Adipocyte (in vitro differentiated cells): Measurements from ENCODE around the gene SNRPB.
A peak's percentile ranks its signal among the peaks of the same experiment; 100 is the strongest.

Experiments used
- DNase-seq: peaks from one replicate; pipeline ENCODE4 v3.0.0-alpha.2; 2015; ENCODE audit warnings: low read depth
- H3K27me3 ChIP-seq: replicated peaks from 2 replicates; pipeline ENCODE4 v1.7.0; 2013; ENCODE audit warnings: mild to moderate bottlenecking, low read length, moderate library complexity; ENCODE audit not compliant: control insufficient read depth, insufficient read depth
- H3K36me3 ChIP-seq: 2 replicates; pipeline ENCODE4 v1.7.0; 2013; ENCODE audit warnings: low read length, mild to moderate bottlenecking, moderate library complexity; ENCODE audit not compliant: control insufficient read depth, insufficient read depth, severe bottlenecking
- H3K4me1 ChIP-seq: 2 replicates; pipeline ENCODE4 v1.7.0; 2013; ENCODE audit warnings: mild to moderate bottlenecking, low read length, moderate library complexity; ENCODE audit not compliant: control insufficient read depth, insufficient read depth
- H3K4me3 ChIP-seq: 2 replicates; pipeline ENCODE4 v1.7.0; 2013; ENCODE audit warnings: mild to moderate bottlenecking, low read length, moderate library complexity
- H3K9ac ChIP-seq: 2 replicates; pipeline ENCODE4 v1.7.0; 2013; ENCODE audit warnings: mild to moderate bottlenecking, low read length, moderate library complexity
- H3K9me3 ChIP-seq: 2 replicates; pipeline ENCODE4 v1.7.0; 2013; ENCODE audit warnings: mild to moderate bottlenecking, low read length, moderate library complexity; ENCODE audit not compliant: control insufficient read depth

SNRPB gene

DNA sequence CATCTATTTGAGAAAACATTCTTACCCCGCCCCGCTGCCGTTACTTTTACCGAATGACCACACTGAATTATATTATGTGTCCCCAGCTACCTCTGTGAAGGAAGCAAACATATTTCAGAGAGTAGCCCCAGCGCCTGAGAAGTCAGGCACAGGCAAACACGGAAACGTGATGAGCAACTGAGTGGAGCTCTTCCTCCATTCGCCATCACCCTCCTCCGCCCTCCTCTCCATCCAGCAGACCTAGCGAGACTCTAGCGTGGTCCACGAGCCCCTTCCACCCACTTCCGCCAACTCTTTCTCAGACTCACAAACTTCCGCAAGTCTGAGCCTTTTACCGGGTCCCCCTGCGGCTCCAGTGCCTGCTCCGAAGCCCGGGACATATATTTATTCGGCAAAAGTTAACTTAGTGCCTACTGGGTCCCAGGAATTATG lies 582 bp downstream of the SNRPB start:
- Histone ChIP-seq H3K36me3 (peaks cover 28% of the 10 kb centered on the region), H3K4me1 (peaks cover 24% of the 10 kb centered on the region), H3K27me3 (no peaks in the 10 kb centered on the region), H3K9me3 (no peaks in the 10 kb centered on the region), H3K9ac (peak overlapping the region; percentile 95), H3K4me3 (peak overlapping the region; percentile 93)
- peak; percentile 74 for DNase-seq

DNA sequence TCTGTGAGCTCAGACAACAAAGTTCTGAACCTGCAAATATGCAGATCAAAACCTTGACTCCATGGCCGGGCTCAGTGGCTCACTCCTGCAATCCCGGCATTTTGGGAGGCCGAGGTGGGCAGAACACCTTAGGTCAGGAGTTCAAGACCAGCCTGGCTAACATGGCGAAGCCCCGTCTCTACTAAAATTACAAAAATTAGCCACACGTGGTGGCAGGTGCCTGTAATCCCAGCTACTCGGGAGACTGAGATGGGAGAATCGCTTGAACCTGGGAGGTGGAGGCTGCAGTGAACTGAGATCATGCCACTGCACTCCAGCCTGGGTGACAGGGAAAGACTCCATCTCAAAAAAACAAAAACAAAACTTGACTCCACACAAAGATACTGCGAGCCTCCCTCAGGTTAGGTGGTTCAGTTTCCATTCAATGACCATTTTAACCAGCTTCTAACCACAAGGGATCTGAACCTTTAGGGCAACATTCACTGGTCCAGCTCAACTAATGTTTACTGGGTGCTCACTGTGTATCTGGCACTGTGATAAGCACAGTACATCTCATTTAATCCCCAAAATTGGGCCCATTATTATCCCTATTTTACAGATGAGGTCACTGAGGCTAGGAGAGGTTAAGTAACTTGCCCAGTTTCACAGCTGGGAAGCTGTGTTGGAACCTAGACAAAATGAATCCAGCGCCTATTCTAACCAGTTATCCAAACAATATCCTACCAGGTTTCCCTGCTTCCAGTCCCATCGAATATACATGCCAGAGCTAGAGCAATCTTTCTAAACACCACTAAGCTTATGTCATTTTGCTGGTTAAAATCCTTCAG lies 1.8 kb downstream of the SNRPB start:
- peak overlapping the region; percentile 95 for H3K9ac ChIP-seq
- H3K27me3 ChIP-seq, result no peaks in the 10 kb centered on the region

DNA sequence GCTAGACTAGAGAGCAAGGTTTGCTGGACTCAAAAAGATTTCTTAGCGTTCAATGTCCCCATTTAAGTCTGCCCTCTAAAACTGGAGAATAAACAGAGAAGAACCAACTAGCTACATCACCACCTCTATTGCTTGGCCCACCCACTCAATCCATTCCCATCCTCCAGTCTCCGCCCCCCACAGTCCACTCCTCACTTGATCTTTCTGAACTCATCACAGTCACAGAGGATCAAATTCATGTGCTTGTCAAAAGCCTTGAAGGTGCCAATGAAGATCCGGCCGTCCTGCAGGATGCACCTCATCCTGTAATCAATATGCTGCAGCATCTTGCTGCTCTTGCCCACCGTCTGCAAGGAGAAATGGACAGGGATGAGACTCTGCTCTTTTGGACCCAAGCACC lies 3.2 kb downstream of the SNRPB start:
- peaks cover 54% of the 10 kb centered on the region for H3K36me3 ChIP-seq
- H3K27me3 ChIP-seq, result no peaks in the 10 kb centered on the region
- peaks cover 24% of the 10 kb centered on the region for H3K4me1 ChIP-seq
- DNase-seq, result no peak
- H3K4me3 ChIP-seq, result no peak overlapping the region
- H3K9me3 ChIP-seq, result no peaks in the 10 kb centered on the region
- H3K9ac ChIP-seq, result no peak overlapping the region

More for the DNA sequence above, 1.8 kb downstream of the SNRPB start:
- H3K4me3 ChIP-seq, result peak overlapping the region; percentile 93
- DNase-seq, result peak; percentile 20
- H3K9me3 ChIP-seq, result no peaks in the 10 kb centered on the region
- peaks cover 24% of the 10 kb centered on the region for H3K4me1 ChIP-seq
- H3K36me3 ChIP-seq, result peaks cover 40% of the 10 kb centered on the region

DNA sequence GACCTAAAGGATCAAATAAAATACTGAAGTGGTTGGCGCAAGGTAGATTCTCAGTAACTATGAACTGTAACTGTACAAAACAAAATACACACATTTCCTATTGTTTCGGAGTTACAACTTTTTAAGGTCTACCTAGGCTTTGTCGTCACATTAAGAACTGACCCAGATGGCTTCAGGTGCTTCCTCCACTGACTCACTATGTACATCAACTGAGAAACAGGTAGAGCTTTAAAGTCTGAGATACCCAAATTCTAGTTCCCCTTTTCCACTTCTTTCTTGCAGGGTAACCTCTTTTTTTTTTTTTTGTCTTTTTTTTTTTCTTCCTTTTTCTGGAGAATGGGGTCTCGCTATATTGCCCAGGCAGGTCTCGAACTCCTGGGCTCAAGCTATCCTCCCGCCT lies 5.5 kb downstream of the SNRPB start:
- no peak for DNase-seq
- H3K9me3 ChIP-seq, result no peaks in the 10 kb centered on the region
- no peak overlapping the region for H3K4me3 ChIP-seq
- H3K36me3 ChIP-seq, result peaks cover 77% of the 10 kb centered on the region
- no peak overlapping the region for H3K9ac ChIP-seq
- H3K4me1 ChIP-seq, result peaks cover 35% of the 10 kb centered on the region
- no peaks in the 10 kb centered on the region for H3K27me3 ChIP-seq

DNA sequence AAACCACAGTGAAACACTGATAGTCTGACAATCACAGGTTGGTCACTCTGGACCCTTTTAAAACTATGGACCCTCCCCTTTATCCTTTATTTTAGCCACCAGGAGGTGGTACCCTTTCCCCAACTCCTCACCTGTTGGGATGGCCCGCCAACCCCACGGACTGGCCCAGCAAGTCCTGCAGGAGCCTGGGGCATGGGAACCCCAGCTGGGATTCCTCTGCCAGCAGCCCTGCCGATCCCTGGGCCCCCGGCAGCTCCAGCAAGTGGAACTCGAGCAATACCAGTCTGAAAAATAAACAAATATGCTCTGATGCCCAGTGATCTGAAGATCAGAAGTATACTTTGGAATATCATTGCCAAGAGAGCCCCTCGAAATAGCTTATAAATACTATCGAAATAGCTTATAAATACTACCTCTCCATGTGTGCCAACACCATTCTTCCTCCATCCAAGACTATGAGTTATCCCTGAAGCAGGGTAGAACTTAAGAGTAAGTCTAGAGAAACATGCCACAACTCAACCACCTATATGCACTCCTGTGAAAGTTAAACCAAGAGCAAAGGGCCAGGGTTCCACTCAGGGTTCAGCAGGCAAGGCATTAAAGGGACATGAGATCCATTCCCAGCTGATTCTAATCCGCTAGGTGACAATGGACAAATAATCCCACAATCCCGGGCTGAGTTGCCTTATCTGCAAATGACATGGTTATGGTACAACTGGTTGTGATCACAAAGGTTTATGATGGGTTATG lies 6.8 kb downstream of the SNRPB start:
- Histone ChIP-seq H3K9ac (no peak overlapping the region), H3K9me3 (no peaks in the 10 kb centered on the region), H3K27me3 (no peaks in the 10 kb centered on the region), H3K4me3 (no peak overlapping the region), H3K36me3 (peaks cover 89% of the 10 kb centered on the region), H3K4me1 (peaks cover 29% of the 10 kb centered on the region)
- no peak for DNase-seq

DNA sequence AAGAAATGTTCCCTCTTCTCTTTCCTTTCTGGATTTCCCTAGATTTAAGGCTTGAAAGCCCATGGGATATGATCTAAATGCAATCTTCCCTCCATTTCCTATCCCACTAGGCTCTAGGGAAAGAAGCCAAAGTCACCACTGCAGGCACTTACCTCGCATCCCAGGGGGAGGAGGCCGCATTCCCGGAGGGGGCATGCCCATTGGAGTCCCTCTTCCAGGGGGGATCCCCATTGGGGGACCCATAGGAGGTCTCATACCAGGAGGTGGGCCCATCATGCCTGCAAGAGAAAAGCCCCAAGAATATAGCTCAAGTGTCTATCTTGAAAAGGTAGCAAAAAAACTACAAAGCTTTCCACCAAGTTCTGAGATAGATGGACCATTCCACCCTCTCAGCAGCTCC lies 8.1 kb downstream of the SNRPB start:
- H3K9me3 ChIP-seq, result no peaks in the 10 kb centered on the region
- DNase-seq, result no peak
- H3K4me1 ChIP-seq, result peaks cover 16% of the 10 kb centered on the region
- no peak overlapping the region for H3K9ac ChIP-seq
- no peak overlapping the region for H3K4me3 ChIP-seq
- H3K36me3 ChIP-seq, result peaks cover 87% of the 10 kb centered on the region
- no peaks in the 10 kb centered on the region for H3K27me3 ChIP-seq

DNA sequence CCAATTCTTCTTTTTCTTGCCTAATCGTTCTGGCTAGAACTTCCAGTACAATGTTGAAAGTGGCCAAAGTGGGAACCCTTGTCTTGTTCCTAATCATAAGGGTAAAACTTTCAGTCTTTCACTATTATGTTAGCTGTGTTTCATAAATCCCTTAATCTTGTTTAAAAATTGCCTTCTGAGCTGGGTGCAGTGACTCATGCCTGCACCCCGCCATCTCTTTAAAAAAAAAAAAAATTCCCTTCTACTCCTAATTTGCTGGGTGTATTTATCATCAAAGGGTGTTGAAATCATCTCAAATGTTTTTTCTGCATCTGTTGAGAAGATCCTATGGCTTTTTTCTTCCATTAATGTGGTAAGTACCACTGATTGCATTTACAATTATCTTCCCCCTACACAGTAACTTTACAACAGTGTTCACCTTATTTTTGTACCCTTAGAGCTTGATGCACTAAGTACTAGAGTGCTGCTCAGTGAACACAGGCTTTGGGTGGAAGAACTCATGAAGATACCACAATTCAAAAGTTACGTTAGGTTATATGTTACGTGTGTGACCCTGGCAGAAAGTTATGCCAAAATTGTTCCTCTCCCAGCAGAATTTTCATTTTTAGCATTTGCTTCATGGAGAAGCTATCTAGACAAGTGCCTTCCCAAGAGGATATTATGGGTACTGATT lies 9.7 kb downstream of the SNRPB start:
- Histone ChIP-seq H3K36me3 (peaks cover 71% of the 10 kb centered on the region), H3K4me3 (no peak overlapping the region), H3K27me3 (no peaks in the 10 kb centered on the region), H3K4me1 (peaks cover 21% of the 10 kb centered on the region), H3K9ac (no peak overlapping the region), H3K9me3 (no peaks in the 10 kb centered on the region)
- DNase-seq, result no peak

DNA sequence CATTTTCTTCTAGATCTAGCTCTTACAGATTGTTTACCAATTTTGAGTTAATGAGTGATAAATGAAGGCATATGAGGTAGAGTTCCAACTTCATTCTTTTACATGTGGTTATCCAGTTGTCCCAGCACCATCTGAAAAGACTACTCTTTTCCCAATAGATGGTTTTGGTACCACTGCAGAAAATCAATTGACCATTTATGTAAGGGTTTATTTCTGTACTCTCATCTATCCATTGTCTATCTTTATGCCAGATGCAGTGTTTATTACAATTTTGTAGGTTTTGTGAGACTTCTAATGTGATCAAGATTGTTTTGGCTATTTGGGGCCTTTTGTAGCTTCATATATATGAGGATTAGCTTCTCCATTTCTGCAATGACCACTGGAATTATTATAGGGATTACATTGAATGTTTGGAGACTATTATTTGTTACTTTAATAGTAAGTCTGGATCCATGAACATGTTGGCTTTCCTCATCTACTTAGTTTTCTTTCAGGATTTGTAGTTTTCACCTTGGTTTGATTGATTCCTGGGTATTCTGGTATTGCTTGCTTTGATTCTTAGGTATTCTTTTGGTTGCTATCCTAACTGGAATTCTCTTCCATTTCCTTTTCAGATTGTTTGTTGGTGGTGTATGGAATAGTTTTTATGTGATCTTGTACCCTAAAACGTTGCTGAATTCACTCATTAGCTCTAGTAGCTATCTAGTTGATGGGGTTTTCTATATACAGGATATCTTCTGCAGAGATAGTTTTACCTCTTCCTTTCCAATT lies 10.4 kb downstream of the SNRPB start:
- H3K4me1 ChIP-seq, result peaks cover 27% of the 10 kb centered on the region

DNA sequence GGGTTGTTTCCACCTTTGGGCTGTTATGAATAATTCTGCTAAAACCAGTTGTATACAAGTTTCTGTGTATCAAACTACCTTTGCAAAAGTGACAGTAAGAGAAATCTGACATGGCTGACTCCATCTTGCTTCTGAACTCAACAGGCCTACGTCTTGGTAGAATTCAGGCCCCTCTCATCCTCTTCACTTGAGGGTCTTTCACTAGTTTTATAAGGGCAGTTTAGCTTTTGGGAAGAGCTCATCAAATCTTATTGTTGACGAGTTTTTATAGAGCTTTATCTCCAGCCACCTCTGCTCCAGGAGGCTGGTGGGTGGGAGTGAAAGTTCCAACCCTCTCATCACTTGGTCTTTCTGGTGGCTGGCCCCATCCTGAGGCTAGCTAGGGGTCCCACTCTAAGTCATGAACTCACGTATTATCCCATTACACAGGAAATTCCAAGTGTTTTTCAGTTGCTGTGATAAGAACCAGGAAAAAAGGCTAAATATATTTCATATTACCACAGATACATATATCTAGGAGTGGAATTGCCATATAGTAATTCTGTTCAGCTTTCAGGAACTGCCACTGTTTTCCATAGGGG lies 11.6 kb downstream of the SNRPB start:
- no peak for DNase-seq
- H3K9ac ChIP-seq, result no peak overlapping the region
- H3K9me3 ChIP-seq, result no peaks in the 10 kb centered on the region
- H3K27me3 ChIP-seq, result no peaks in the 10 kb centered on the region
- H3K4me3 ChIP-seq, result no peak overlapping the region
- H3K36me3 ChIP-seq, result peaks cover 52% of the 10 kb centered on the region
- peaks cover 27% of the 10 kb centered on the region for H3K4me1 ChIP-seq

More for the DNA sequence above, 10.4 kb downstream of the SNRPB start:
- Histone ChIP-seq H3K4me3 (no peak overlapping the region), H3K27me3 (no peaks in the 10 kb centered on the region), H3K9me3 (no peaks in the 10 kb centered on the region), H3K9ac (no peak overlapping the region), H3K36me3 (peaks cover 64% of the 10 kb centered on the region)
- DNase-seq, result no peak

DNA sequence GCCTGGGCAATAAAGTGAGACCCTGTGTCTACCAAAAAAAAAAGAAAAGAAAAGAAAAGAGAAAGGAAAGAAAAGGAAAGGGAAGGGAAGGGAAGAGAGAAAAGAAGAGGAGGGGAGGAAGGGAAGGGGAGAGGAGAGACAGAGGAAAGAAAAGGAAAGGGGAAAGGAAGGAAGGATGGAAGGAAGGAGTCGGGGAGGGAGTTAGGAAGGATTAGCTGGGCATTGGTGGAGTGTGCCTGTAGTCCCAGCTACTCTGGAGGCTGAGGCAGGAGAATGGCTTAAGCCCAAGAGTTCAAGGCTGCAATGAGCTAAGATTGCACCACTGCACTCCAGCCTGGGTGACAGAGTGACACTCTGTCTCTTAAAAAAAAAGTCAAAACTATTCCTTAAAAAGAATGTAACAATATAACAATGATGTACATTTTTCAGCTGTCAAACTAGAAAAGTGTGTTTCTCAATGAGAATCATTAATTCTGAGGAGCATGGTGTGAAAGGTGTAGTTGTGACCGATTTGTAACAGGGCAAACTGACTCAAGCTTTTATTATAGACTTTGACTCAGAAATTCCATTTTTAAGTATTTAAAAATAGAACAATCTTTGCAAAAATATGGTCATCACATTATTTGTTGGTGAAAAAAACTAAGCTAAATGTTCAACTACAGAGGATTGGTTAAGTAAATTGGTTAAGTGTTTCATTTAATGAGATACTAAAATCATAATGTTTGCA lies 14.7 kb downstream of the SNRPB start:
- no peak for DNase-seq
- H3K4me3 ChIP-seq, result no peak overlapping the region
- no peaks in the 10 kb centered on the region for H3K27me3 ChIP-seq
- H3K9me3 ChIP-seq, result no peaks in the 10 kb centered on the region
- no peak overlapping the region for H3K9ac ChIP-seq
- H3K4me1 ChIP-seq, result peaks cover 30% of the 10 kb centered on the region
- peaks cover 21% of the 10 kb centered on the region for H3K36me3 ChIP-seq
